Adrenal gland (tissue), 5 donors: ENCODE data around the gene DOCK3.

Experiments used
- CTCF ChIP-seq, 6 experiments: fragments of 450-650 bp in 4 of 6; fragments of 200-600 bp in 2 of 6; sonication (generic) in 1 of 6; IDR thresholded peaks; 1 replicate in 5 of 6; 2 replicates in 1 of 6; pipeline versions ENCODE4 v1.5.1 to v1.8.0; 2016 to 2021; ENCODE audit warnings: antibody characterized with exemption in 6 of 6, mild to moderate bottlenecking in 2 of 6, moderate library complexity in 1 of 6
- POLR2A ChIP-seq, 2 donors: fragments of 450-650 bp; IDR thresholded peaks; one replicate each; pipeline ENCODE4 v1.6.1; 2017; ENCODE audit warnings: antibody characterized with exemption in 2 of 2, mild to moderate bottlenecking in 2 of 2, moderate library complexity in 1 of 2
- donor health status: DM: no; HTN: no; CAD: no.

DNA sequence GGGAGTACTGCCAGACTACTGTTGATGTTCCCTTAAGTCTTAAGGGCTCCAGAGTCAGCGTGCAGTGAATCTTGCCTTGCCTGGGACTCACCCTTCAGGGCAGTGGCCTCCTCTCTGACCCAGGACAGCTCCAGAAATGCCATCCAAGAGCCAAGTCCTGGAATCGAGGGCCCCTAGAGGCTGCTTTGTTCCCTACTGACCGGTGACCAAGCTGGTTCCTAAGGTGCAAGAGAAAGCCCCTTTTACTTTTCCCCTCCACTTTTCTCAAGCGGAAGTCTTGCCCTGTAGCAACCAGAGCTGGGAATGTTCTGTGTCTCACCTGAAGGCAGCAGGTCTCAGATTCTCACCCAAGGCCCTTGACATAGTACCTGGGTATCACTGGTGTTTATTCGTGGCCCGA lies 238.0 kb downstream of the DOCK3 start:
- no peak for TF ChIP-seq POLR2A (IDR thresholded peaks at IDR 0.05)
- TF ChIP-seq CTCF (IDR thresholded peaks at IDR 0.05) = no peak
